IMR-90 (cell line): ENCODE data around the gene GCK. TPM values are rescaled to one million over a fixed set of nuclear protein-coding genes. Genes with fewer than 3 reads are reported as not detected.

Experiments
- ATAC-seq: fragments of 200-7000 bp; cut with Tn5 transposase; 2 replicates; pipeline ENCODE4 v1.9.1; 2020; ENCODE audit warnings: low read depth, mild to moderate bottlenecking, moderate library complexity
- BruUV-seq: library from RNA; stranded (reverse); fragments of 400-500 nt; replicated peaks from 2 replicates; lab custom pipeline; 2021; lab: Mats Ljungman, UMichigan
- CTCF ChIA-PET: fragments of 300-600 bp; formaldehyde crosslinking; extraction: SDS; loops from one replicate; lab custom pipeline; 2021; ENCODE audit warnings: antibody characterized with exemption; lab: Yijun Ruan, JAX
- POLR2A ChIA-PET: fragments of 300-600 bp; sonication (Branson Sonifier 250); formaldehyde crosslinking; loops from one replicate; lab custom pipeline; 2022; ENCODE audit warnings: antibody characterized with exemption; ENCODE audit not compliant: unreplicated experiment; lab: Charles Lee
- DNase-seq: peaks from one replicate; pipeline ENCODE4 v3.0.0; 2013
- H2AFZ ChIP-seq: replicated peaks from 2 replicates; pipeline ENCODE3; 2013; ENCODE audit warnings: low read length, mild to moderate bottlenecking; ENCODE audit not compliant: poor library complexity
- H2AK5ac ChIP-seq: 2 replicates; pipeline ENCODE4 v1.6.1; 2013; ENCODE audit warnings: low read depth, low read length, inconsistent platforms
- H2AK9ac ChIP-seq: replicated peaks from 2 replicates; pipeline ENCODE3; 2013; ENCODE audit warnings: mild to moderate bottlenecking, low read depth, low read length, moderate library complexity; ENCODE audit not compliant: poor library complexity
- H2BK120ac ChIP-seq: 2 replicates; pipeline ENCODE4 v1.6.1; 2013; ENCODE audit warnings: low read depth, low read length, inconsistent platforms
- H2BK15ac ChIP-seq: 3 replicates; pipeline ENCODE4 v1.6.1; 2013; ENCODE audit warnings: low read depth, low read length, inconsistent platforms
- H2BK20ac ChIP-seq: 2 replicates; pipeline ENCODE4 v1.6.1; 2013; ENCODE audit warnings: low read depth, mild to moderate bottlenecking, inconsistent platforms, low read length, moderate library complexity
- H2BK5ac ChIP-seq: 2 replicates; pipeline ENCODE4 v1.6.1; 2013; ENCODE audit warnings: mild to moderate bottlenecking, low read depth, low read length, inconsistent platforms; ENCODE audit not compliant: poor library complexity, severe bottlenecking
- H3K14ac ChIP-seq: replicated peaks from 2 replicates; pipeline ENCODE4 v1.6.1; 2013; ENCODE audit warnings: low read depth, low read length, inconsistent platforms
- H3K18ac ChIP-seq: 2 replicates; pipeline ENCODE4 v1.6.1; 2013; ENCODE audit warnings: low read depth, low read length, control low read depth
- H3K23ac ChIP-seq: 2 replicates; pipeline ENCODE4 v1.6.1; 2013; ENCODE audit warnings: low read depth, low read length, inconsistent platforms
- H3K27ac ChIP-seq: 2 replicates; pipeline ENCODE4 v1.5.1; 2013; ENCODE audit warnings: mild to moderate bottlenecking, control low read depth, low read length; ENCODE audit not compliant: insufficient read depth
- H3K27me3 ChIP-seq: 2 replicates; pipeline ENCODE4 v1.6.1; 2013; ENCODE audit warnings: low read length; ENCODE audit not compliant: control insufficient read depth, insufficient read depth
- H3K36me3 ChIP-seq: 2 replicates; pipeline ENCODE4 v1.6.1; 2013; ENCODE audit warnings: low read length, mixed read lengths; ENCODE audit not compliant: control insufficient read depth, insufficient read depth
- H3K4ac ChIP-seq: 2 replicates; pipeline ENCODE4 v1.6.1; 2013; ENCODE audit warnings: low read depth, low read length, inconsistent platforms
- H3K4me1 ChIP-seq: 2 replicates; pipeline ENCODE4 v1.6.1; 2013; ENCODE audit warnings: low read length, mixed read lengths; ENCODE audit not compliant: control insufficient read depth, insufficient read depth
- H3K4me2 ChIP-seq: 2 replicates; pipeline ENCODE4 v1.6.1; 2013; ENCODE audit warnings: low read depth, mild to moderate bottlenecking, control low read depth, low read length, moderate library complexity
- H3K4me3 ChIP-seq: 2 replicates; pipeline ENCODE4 v1.5.1; 2013; ENCODE audit warnings: low read depth, mild to moderate bottlenecking, control low read depth, low read length, moderate library complexity; ENCODE audit not compliant: insufficient read depth
- H3K56ac ChIP-seq: 2 replicates; pipeline ENCODE4 v1.6.1; 2013; ENCODE audit warnings: low read length, inconsistent platforms; ENCODE audit not compliant: insufficient read depth; ENCODE audit errors: extremely low read depth
- H3K79me1 ChIP-seq, 2 experiments: 2 replicates each; pipeline ENCODE4 v1.6.1; 2013; ENCODE audit warnings: low read length in 2 of 2, inconsistent platforms in 1 of 2, low read depth in 1 of 2
- H3K9ac ChIP-seq: 2 replicates; pipeline ENCODE4 v1.6.1; 2013; ENCODE audit warnings: low read depth, low read length, control low read depth
- H3K9me1 ChIP-seq: 2 replicates; pipeline ENCODE4 v1.6.1; 2013; ENCODE audit warnings: low read length, inconsistent platforms; ENCODE audit not compliant: insufficient read depth
- H3K9me3 ChIP-seq: 2 replicates; pipeline ENCODE4 v1.6.1; 2013; ENCODE audit warnings: low read length; ENCODE audit not compliant: control insufficient read depth, insufficient read depth
- H4K20me1 ChIP-seq: 2 replicates; pipeline ENCODE4 v1.6.1; 2013; ENCODE audit warnings: low read length, inconsistent platforms; ENCODE audit not compliant: insufficient read depth
- H4K5ac ChIP-seq: 2 replicates; pipeline ENCODE4 v1.6.1; 2013; ENCODE audit warnings: mild to moderate bottlenecking, low read depth, low read length, control low read depth
- H4K8ac ChIP-seq, 2 experiments: 2 replicates each; pipeline ENCODE4 v1.6.1; 2013; ENCODE audit warnings: low read depth in 2 of 2, low read length in 2 of 2, control low read depth in 1 of 2, inconsistent platforms in 1 of 2
- H4K91ac ChIP-seq: 2 replicates; pipeline ENCODE4 v1.6.1; 2013; ENCODE audit warnings: low read depth, low read length, inconsistent platforms; ENCODE audit not compliant: insufficient read depth
- CEBPB ChIP-seq: IDR thresholded peaks from 2 replicates; pipeline ENCODE4 v1.6.1; 2012; ENCODE audit warnings: low read depth, low read length, improper control_type of control experiment
- CHD1 ChIP-seq: IDR thresholded peaks from 2 replicates; pipeline ENCODE4 v1.6.1; 2012; ENCODE audit warnings: low read depth, low read length, improper control_type of control experiment
- FOS ChIP-seq: fragments of 150-350 bp; IDR thresholded peaks from 2 replicates; pipeline ENCODE4 v1.6.1; 2016; ENCODE audit warnings: low read depth, low read length
- MAZ ChIP-seq: IDR thresholded peaks from 2 replicates; pipeline ENCODE4 v1.6.1; 2012; ENCODE audit warnings: low read depth, mild to moderate bottlenecking, low read length, improper control_type of control experiment, moderate library complexity, borderline replicate concordance
- MXI1 ChIP-seq: IDR thresholded peaks from 2 replicates; pipeline ENCODE4 v1.6.1; 2012; ENCODE audit warnings: low read depth, mild to moderate bottlenecking, low read length, moderate library complexity, borderline replicate concordance
- POLR2A ChIP-seq: IDR thresholded peaks from 2 replicates; pipeline ENCODE4 v1.6.1; 2012; ENCODE audit warnings: mild to moderate bottlenecking, low read depth, low read length
- RAD21 ChIP-seq: IDR thresholded peaks from 2 replicates; pipeline ENCODE4 v1.6.1; 2012; ENCODE audit warnings: low read length, improper control_type of control experiment
- RFX5 ChIP-seq: IDR thresholded peaks from 2 replicates; pipeline ENCODE4 v1.8.0; 2012; ENCODE audit warnings: low read depth, mild to moderate bottlenecking, low read length, moderate library complexity
- WGBS, 2 experiments: methylation state at CpG; one replicate each; pipeline versions ENCODE4 v1.1.5 to v1.1.7; 2013; ENCODE audit warnings: missing lambda C conversion rate in 2 of 2; ENCODE audit not compliant: insufficient read length in 1 of 2; ENCODE audit errors: extremely low coverage in 2 of 2; 5-methylcytosine and 5-hydroxymethylcytosine counted together
- dilution Hi-C: fragments of 300-500 bp; cut with HindIII; formaldehyde crosslinking; loops from one replicate; pipeline ENCODE4 v1.14.3; 2018; ENCODE audit warnings: low sequenced_read_pairs; ENCODE audit not compliant: unreplicated experiment
- in situ Hi-C: fragments of 300-500 bp; cut with MboI; formaldehyde crosslinking; loops from 3 replicates; pipeline ENCODE4 v1.14.3; 2019; ENCODE audit warnings: low sequenced_read_pairs, inconsistent platforms, mixed read lengths
- intact Hi-C: fragments of 100-400 bp; cut with micrococcal nuclease; formaldehyde crosslinking; loops from 2 replicates; pipeline ENCODE4 v1.10.0; 2022
- polyA plus RNA-seq, 3 experiments: library from polyadenylated mRNA; depleted of rRNA; stranded (reverse); fragments of >200 nt; gene quantifications; 2 replicates each; pipeline ENCODE4 v1.2.3, GENCODE V29; 2012; ENCODE audit warnings: low replicate concordance in 1 of 3
- total RNA-seq: library from RNA; depleted of rRNA; stranded (reverse); fragments of >200 nt; gene quantifications from 2 replicates; pipeline ENCODE4 v1.2.3, GENCODE V29; 2012
- TF ChIP-seq, protein P1 (sequence below): fragments of 150-350 bp; IDR thresholded peaks from 2 replicates; pipeline ENCODE4 v1.6.1; 2016; ENCODE audit warnings: low read depth, mild to moderate bottlenecking, low read length, moderate library complexity, borderline replicate concordance

GCK gene
- total and polyA plus RNA-seq, 2 of the 4 experiments (the other 2 are of a cell fraction) = 0.14 to 0.18 TPM

DNA sequence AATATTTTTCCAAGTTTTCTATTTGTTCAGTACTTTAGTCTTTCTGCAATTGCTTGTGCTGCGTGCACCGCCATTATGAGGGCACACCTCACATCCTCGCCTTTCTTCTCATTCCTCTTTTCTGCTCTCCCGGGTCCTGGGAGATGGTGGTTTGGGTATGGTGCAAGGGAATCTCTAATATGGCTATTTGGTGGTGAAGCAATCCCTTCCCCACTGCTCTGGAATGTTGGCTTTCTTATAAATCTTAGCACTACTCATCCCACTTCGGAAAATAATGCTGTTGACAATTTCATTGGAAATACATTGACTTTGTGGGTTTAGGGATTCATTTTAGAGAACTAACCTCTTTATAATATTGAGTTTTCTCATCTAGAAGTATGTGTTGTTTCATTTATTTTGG is 1.9 kb upstream of the GCK start:
- H2BK20ac ChIP-seq = no peak overlapping the region
- H3K4me1 ChIP-seq = no peaks in the 10 kb centered on the region
- H3K9ac ChIP-seq = no peak overlapping the region
- in situ Hi-C loops (loop anchor here (10.0 kb wide), 1 partner anchor 66 kb away; the partner anchor contains the start of gene POLD2), intact Hi-C loops (no loop called here), dilution Hi-C loops (no loop called here)
- WGBS, 2 experiments = no CpG with 5 or more reads among the region's 5 CpGs
- no peak for ATAC-seq
- H2AK9ac ChIP-seq = no peak overlapping the region
- ChIA-PET POLR2A (no interaction called here), CTCF (no interaction called here)
- no peak overlapping the region for H3K4me3 ChIP-seq
- TF ChIP-seq MAZ = no peak
- TF ChIP-seq CHD1 = no peak
- no peak for TF ChIP-seq FOS
- TF ChIP-seq CEBPB = no peak
- TF ChIP-seq MXI1 = no peak
- no peak for TF ChIP-seq POLR2A
- no peak for TF ChIP-seq RFX5
- TF ChIP-seq, protein P1, sequence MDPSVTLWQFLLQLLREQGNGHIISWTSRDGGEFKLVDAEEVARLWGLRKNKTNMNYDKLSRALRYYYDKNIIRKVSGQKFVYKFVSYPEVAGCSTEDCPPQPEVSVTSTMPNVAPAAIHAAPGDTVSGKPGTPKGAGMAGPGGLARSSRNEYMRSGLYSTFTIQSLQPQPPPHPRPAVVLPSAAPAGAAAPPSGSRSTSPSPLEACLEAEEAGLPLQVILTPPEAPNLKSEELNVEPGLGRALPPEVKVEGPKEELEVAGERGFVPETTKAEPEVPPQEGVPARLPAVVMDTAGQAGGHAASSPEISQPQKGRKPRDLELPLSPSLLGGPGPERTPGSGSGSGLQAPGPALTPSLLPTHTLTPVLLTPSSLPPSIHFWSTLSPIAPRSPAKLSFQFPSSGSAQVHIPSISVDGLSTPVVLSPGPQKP = no peak
- TF ChIP-seq RAD21 = no peak
- no peak overlapping the region for H2BK5ac ChIP-seq
- H4K20me1 ChIP-seq = no peaks in the 10 kb centered on the region
- H3K56ac ChIP-seq = no peak overlapping the region
- BruUV-seq = no TSS peak
- no peak overlapping the region for H2AFZ ChIP-seq
- no peak overlapping the region for H3K27ac ChIP-seq
- no peak overlapping the region for H3K14ac ChIP-seq
- no peak for DNase-seq
- no peak overlapping the region for H2BK120ac ChIP-seq
- no peaks in the 10 kb centered on the region for H3K79me1 ChIP-seq
- H2AK5ac ChIP-seq = no peak overlapping the region
- H4K8ac ChIP-seq = no peak overlapping the region
- H4K91ac ChIP-seq = no peak overlapping the region
- no peaks in the 10 kb centered on the region for H3K36me3 ChIP-seq
- no peak overlapping the region for H2BK15ac ChIP-seq
- H3K4me2 ChIP-seq = no peak overlapping the region
- H3K18ac ChIP-seq = no peak overlapping the region
- H4K5ac ChIP-seq = no peak overlapping the region
- H3K9me1 ChIP-seq = no peaks in the 10 kb centered on the region
- no peaks in the 10 kb centered on the region for H3K9me3 ChIP-seq
- H3K4ac ChIP-seq = no peak overlapping the region
- H3K27me3 ChIP-seq = peaks cover 15% of the 10 kb centered on the region
- H3K23ac ChIP-seq = no peak overlapping the region
